Measurements from ENCODE around the gene TFPT.

GRCh38 chr19:54148158-54148557 lies 32.7 kb upstream of the TFPT start:
- no peak for TF ChIP-seq CTCF (conservative IDR thresholded peaks at IDR 0.05 in 1 of 2, IDR thresholded peaks at IDR 0.05 in 1 of 2; ENCODE audit: low read depth in 1 of 2, low read length in 2 of 2)
- TF ChIP-seq EZH2 (IDR thresholded peaks at IDR 0.05; ENCODE audit: low read length, missing control alignments), result no peak
